ENCODE measurements around the gene MED16.

- TF ChIP-seq EZH2phosphoT487 (IDR thresholded peaks at IDR 0.05; ENCODE audit: insufficient read depth, low read depth): no peak
- no peak for TF ChIP-seq EZH2 (IDR thresholded peaks at IDR 0.05; ENCODE audit: insufficient read depth, poor library complexity, severe bottlenecking)
These were observed 45.4 kb upstream of the MED16 start for GRCh38 chr19:938233-938923.
